K562 (cell line): ENCODE results near the gene AGAP1. TPM values are rescaled to one million over a fixed set of nuclear protein-coding genes. Genes with fewer than 3 reads are reported as not detected.

Experiments
- ATAC-seq: fragments of 200-7000 bp; cut with Tn5 transposase; 3 replicates; pipeline ENCODE4 v1.9.1; 2020; ENCODE audit warnings: moderate library complexity
- BruUV-seq: library from RNA; stranded (reverse); fragments of 400-500 nt; replicated peaks from 2 replicates; lab custom pipeline; 2021; lab: Mats Ljungman, UMichigan
- CTCF ChIA-PET: fragments of 300-600 bp; formaldehyde crosslinking; extraction: SDS; loops from one replicate; lab custom pipeline; 2021; ENCODE audit warnings: low intra/inter-chr PET ratio; lab: Yijun Ruan, JAX
- POLR2A ChIA-PET: fragments of 300-600, 350-650 bp; sonication (Branson Sonifier 250); formaldehyde crosslinking; extraction: SDS; loops from one replicate; lab custom pipeline; 2021; ENCODE audit warnings: antibody characterized with exemption, inconsistent platforms; lab: Yijun Ruan, JAX
- DNase-seq, 4 experiments: peaks; one replicate each; pipeline versions ENCODE4 v3.0.0 to v3.0.0-alpha.2; 2011 to 2018; ENCODE audit warnings: low spot score in 3 of 4, mixed read lengths in 3 of 4; ENCODE audit errors: extremely low read depth in 1 of 4
- FAIRE-seq: peaks from 2 replicates; lab custom pipeline; 2011; peaks lifted over from hg19 to GRCh38; lab: Jason Lieb, UNC
- H2AFZ ChIP-seq: 2 replicates; pipeline ENCODE4 v1.6.0; 2011; ENCODE audit warnings: low read depth, low read length, control low read depth, inconsistent platforms
- H3K27ac ChIP-seq: fragments of 200-600 bp; 3 replicates; pipeline ENCODE4 v1.8.0; 2011; ENCODE audit warnings: low read depth, mild to moderate bottlenecking, control low read depth, inconsistent platforms, low read length, moderate library complexity, mixed read lengths; ENCODE audit errors: extremely low read depth
- H3K27me3 ChIP-seq, 2 experiments: fragments of 300-600 bp in 1 of 2; 2 replicates in 1 of 2; 3 replicates in 1 of 2; pipeline versions ENCODE4 v1.6.0 to v1.8.0; 2011; ENCODE audit warnings: inconsistent platforms in 2 of 2, low read length in 2 of 2, mild to moderate bottlenecking in 1 of 2, mixed read lengths in 1 of 2, moderate library complexity in 1 of 2; ENCODE audit not compliant: control insufficient read depth in 2 of 2, insufficient read depth in 2 of 2
- H3K36me3 ChIP-seq: fragments of 300-600 bp; 3 replicates; pipeline ENCODE4 v1.8.0; 2011; ENCODE audit warnings: mild to moderate bottlenecking, low read length, inconsistent platforms; ENCODE audit not compliant: control insufficient read depth, insufficient read depth
- H3K4me1 ChIP-seq, 2 experiments: fragments of 200-600 bp in 1 of 2; replicated peaks in 1 of 2; 2 replicates in 1 of 2; 3 replicates in 1 of 2; pipeline versions ENCODE4 v1.5.1 to v1.8.0; 2011; ENCODE audit warnings: inconsistent platforms in 2 of 2, low read length in 2 of 2, mild to moderate bottlenecking in 1 of 2, mixed read lengths in 1 of 2, moderate library complexity in 1 of 2; ENCODE audit not compliant: control insufficient read depth in 2 of 2, insufficient read depth in 2 of 2
- H3K4me2 ChIP-seq: 2 replicates; pipeline ENCODE4 v1.6.1; 2011; ENCODE audit warnings: low read length, control low read depth, inconsistent platforms, mixed read lengths; ENCODE audit not compliant: insufficient read depth
- H3K4me3 ChIP-seq: fragments of 200-600 bp; sonication (generic), shearing (Covaris generic); 2 replicates; pipeline ENCODE4 v1.5.1; 2016; ENCODE audit warnings: control low read depth, inconsistent platforms
- H3K79me2 ChIP-seq: fragments of 200-600 bp; 3 replicates; pipeline ENCODE4 v1.8.0; 2011; ENCODE audit warnings: low read length, inconsistent platforms; ENCODE audit not compliant: control insufficient read depth, insufficient read depth
- H3K9ac ChIP-seq, 2 experiments: 2 replicates each; pipeline versions ENCODE4 v1.6.0 to v1.6.1; 2011; ENCODE audit warnings: low read depth in 2 of 2, low read length in 2 of 2, control low read depth in 1 of 2, inconsistent platforms in 1 of 2, mild to moderate bottlenecking in 1 of 2, mixed read lengths in 1 of 2; ENCODE audit not compliant: insufficient read depth in 1 of 2
- H3K9me1 ChIP-seq: one replicate; pipeline ENCODE4 v1.6.0; 2011; ENCODE audit warnings: inconsistent platforms, mild to moderate bottlenecking, low read length, moderate library complexity; ENCODE audit not compliant: control insufficient read depth, insufficient read depth
- H3K9me3 ChIP-seq: replicated peaks from 2 replicates; pipeline ENCODE4 v1.5.1; 2011; ENCODE audit warnings: low read depth, low read length, inconsistent platforms; ENCODE audit not compliant: control insufficient read depth, insufficient read depth
- H4K20me1 ChIP-seq: replicated peaks from 2 replicates; pipeline ENCODE4 v1.6.1; 2011; ENCODE audit warnings: low read length, inconsistent platforms, mixed read lengths; ENCODE audit not compliant: control insufficient read depth, insufficient read depth
- ATF3 ChIP-seq, 2 experiments: fragments of 450-650 bp in 1 of 2; sonication (generic) in 1 of 2; formaldehyde crosslinking in 1 of 2; IDR thresholded peaks in 1 of 2; conservative IDR thresholded peaks in 1 of 2; 2 replicates each; pipeline versions ENCODE4 v1.6.1 to v1.8.1; 2016 to 2023; ENCODE audit warnings: mild to moderate bottlenecking in 2 of 2, moderate library complexity in 2 of 2, inconsistent platforms in 1 of 2, missing genetic modification reagents in 1 of 2
- ATF7 ChIP-seq: fragments of 450-650 bp; IDR thresholded peaks from 2 replicates; pipeline ENCODE4 v1.7.1; 2014; ENCODE audit warnings: mild to moderate bottlenecking, moderate library complexity
- BCLAF1 ChIP-seq, 2 experiments: fragments of 450-650 bp in 1 of 2; IDR thresholded peaks; 2 replicates each; pipeline ENCODE4 v1.6.1; 2011 to 2017; ENCODE audit warnings: low read depth in 2 of 2, antibody characterized with exemption in 1 of 2, borderline replicate concordance in 1 of 2, low read length in 1 of 2, mild to moderate bottlenecking in 1 of 2, mixed read lengths in 1 of 2; ENCODE audit not compliant: control insufficient read depth in 1 of 2
- JUND ChIP-seq, 2 experiments: IDR thresholded peaks; 2 replicates in 1 of 2; 3 replicates in 1 of 2; pipeline ENCODE4 v1.6.1; 2011; ENCODE audit warnings: borderline replicate concordance in 2 of 2, low read depth in 2 of 2, low read length in 2 of 2, improper control_type of control experiment in 1 of 2, missing biosample characterization in 1 of 2, missing genetic modification characterization in 1 of 2, missing genetic modification reagents in 1 of 2
- NUFIP1 ChIP-seq: fragments of 450-650 bp; IDR thresholded peaks from 2 replicates; pipeline ENCODE4 v1.6.1; 2018; ENCODE audit not compliant: partially characterized antibody
- RAD21 ChIP-seq, 2 experiments: fragments of 250-450 bp in 1 of 2; fragments of 450-650 bp in 1 of 2; sonication (Bioruptor Pico) in 1 of 2; formaldehyde crosslinking in 1 of 2; IDR thresholded peaks in 1 of 2; conservative IDR thresholded peaks in 1 of 2; 2 replicates each; pipeline versions ENCODE4 v1.4.0 to v1.8.0; 2020 to 2022; ENCODE audit warnings: mild to moderate bottlenecking in 2 of 2, moderate library complexity in 1 of 2
- RFX1 ChIP-seq: fragments of 450-650 bp; IDR thresholded peaks from 2 replicates; pipeline ENCODE4 v1.6.1; 2016; ENCODE audit warnings: mild to moderate bottlenecking, moderate library complexity
- RFX7 ChIP-seq: fragments of 250-450 bp; sonication (Bioruptor Pico); IDR thresholded peaks from 2 replicates; pipeline ENCODE4 v1.5.1; 2021; ENCODE audit warnings: mild to moderate bottlenecking
- SOX6 ChIP-seq: fragments of 450-650 bp; IDR thresholded peaks from 2 replicates; pipeline ENCODE4 v1.6.1; 2014; ENCODE audit warnings: mild to moderate bottlenecking
- TFAP4 ChIP-seq: sonication (generic); formaldehyde crosslinking; IDR thresholded peaks from 2 replicates; pipeline ENCODE4 v1.8.0; 2022; ENCODE audit warnings: missing genetic modification reagents, mild to moderate bottlenecking, moderate library complexity, borderline replicate concordance
- ZNF77 ChIP-seq: fragments of 250-450 bp; sonication (Bioruptor Pico); IDR thresholded peaks from 2 replicates; pipeline ENCODE4 v1.5.0; 2020
- WGBS: fragments of 100-300 bp; shearing (Covaris generic); methylation state at CpG from one replicate; pipeline ENCODE4 v1.1.6; 2016; ENCODE audit warnings: low coverage, mixed read lengths; ENCODE audit not compliant: insufficient coverage; ENCODE audit errors: missing lambda C conversion rate; 5-methylcytosine and 5-hydroxymethylcytosine counted together
- in situ Hi-C: fragments of 300-500 bp; cut with MboI; formaldehyde crosslinking; loops from 4 replicates; pipeline ENCODE4 v1.15.0; 2018; ENCODE audit warnings: inconsistent platforms, mixed read lengths
- intact Hi-C: fragments of 100-400 bp; cut with micrococcal nuclease; formaldehyde crosslinking; loops from 2 replicates; pipeline ENCODE4 v1.14.2; 2022
- polyA plus RNA-seq, 8 experiments: library from polyadenylated mRNA; depleted of rRNA in 4 of 8; stranded (reverse) in 5 of 8; unstranded in 3 of 8; fragments of >200 nt; fragmentation: Nextera tagmentation in 2 of 8; fragmentation: Illumina TruSeq in 1 of 8; extraction: Ambion mirVana in 2 of 8; extraction: Trizol in 1 of 8; gene quantifications; 2 replicates each; pipeline versions ENCODE4 v1.2.1 to v1.2.3, GENCODE V29; 2011 to 2014; ENCODE audit warnings: inconsistent platforms in 1 of 8, missing spikeins in 1 of 8
- total RNA-seq, 7 experiments: library from RNA; depleted of rRNA in 6 of 7; stranded (reverse); fragments of >200 nt in 6 of 7; fragmentation: Illumina TruSeq in 2 of 7; extraction: Trizol in 2 of 7; gene quantifications; 2 replicates each; pipeline versions ENCODE4 v1.2.1 to v1.2.3, GENCODE V29; 2011 to 2021; ENCODE audit warnings: low replicate concordance in 1 of 7

AGAP1 gene
- total and polyA plus RNA-seq, 9 of the 15 experiments (the other 6 are each of a cell fraction or from before 2014, with no cell fraction given) = 1.3 to 24.0 (median 10.6) TPM

- TF ChIP-seq TFAP4 (CRISPR knock-in tag) (0 out of 2 replicates have a peak, but pooled peaks have one; percentile 11), RFX7 (CRISPR knock-in tag) (no peak), RAD21 (CRISPR knock-in tag; conservative IDR thresholded peaks at IDR 0.05 in 1 of 2, IDR thresholded peaks at IDR 0.05 in 1 of 2) (peak in 1 of 2 experiments; percentile 27; a peak in 2 of 4 replicates)
Measured at GRCh38 chr2:235638541-235639427, 144.9 kb downstream of the AGAP1 start (continued).

- peaks cover 80% of the 10 kb centered on the region for H4K20me1 ChIP-seq
- peak overlapping the region in 1 of 2 experiments; percentile 26; a peak in 2 of 4 replicates for H3K9ac ChIP-seq
- DNase-seq (no peak), ATAC-seq (peak; percentile 64), FAIRE-seq (peak; percentile 46)
- H3K27ac ChIP-seq = no peak overlapping the region
- H3K4me3 ChIP-seq = no peak overlapping the region
- H3K4me2 ChIP-seq = no peak overlapping the region
- peaks cover 3% of the 10 kb centered on the region for H3K9me1 ChIP-seq
- no peaks in the 10 kb centered on the region for H3K9me3 ChIP-seq
- H3K27me3 ChIP-seq = no peaks in the 10 kb centered on the region
- intact Hi-C loops (no loop called here), in situ Hi-C loops (no loop called here)
- H3K4me1 ChIP-seq = peaks cover 12 to 35% of the 10 kb centered on the region in 2 experiments; a peak in 4 of 5 replicates
- WGBS = 35% methylated on average over 6 of the region's 8 CpGs
- H3K79me2 ChIP-seq = peaks cover 46% of the 10 kb centered on the region
- peak; percentile 60; the same call in 1 of the 2 replicates for TF ChIP-seq ATF3 (IDR thresholded peaks at IDR 0.05)
- TF ChIP-seq ATF3 (CRISPR knock-in tag; conservative IDR thresholded peaks at IDR 0.05) = no peak
- no peak for TF ChIP-seq SOX6
- no peak for TF ChIP-seq ZNF77 (CRISPR knock-in tag)
- TF ChIP-seq NUFIP1 = no peak
- peak; percentile 56 for TF ChIP-seq RFX1
- 0 out of 2 replicates have a peak, but pooled peaks have one; percentile 15 for TF ChIP-seq ATF7
- no peak for TF ChIP-seq BCLAF1 (IDR thresholded peaks at IDR 0.05; ENCODE audit: borderline replicate concordance in 1 of 2, control insufficient read depth in 1 of 2, low read depth in 2 of 2, low read length in 1 of 2)
- peak; percentile 69 for TF ChIP-seq JUND (IDR thresholded peaks at IDR 0.05; ENCODE audit: borderline replicate concordance, low read depth, low read length)
- no peak; the same call in 2 of the 3 replicates for TF ChIP-seq JUND (tag; IDR thresholded peaks at IDR 0.05; ENCODE audit: borderline replicate concordance, low read depth, low read length)
- ChIA-PET CTCF (interaction anchor here (0.5 kb wide), 1 partner anchor 12 kb away, joined by 3 read pairs; no protein-coding TSS in a partner anchor), POLR2A (no interaction called here)
- H2AFZ ChIP-seq = no peak overlapping the region
- no peaks in the 10 kb centered on the region for H3K36me3 ChIP-seq
- BruUV-seq = no TSS peak
Measured at GRCh38 chr2:235639428-235639773, 145.6 kb downstream of the AGAP1 start.
